Gastroesophageal sphincter (tissue), 3 donors: ENCODE results near the gene SEMA4A.
A peak's percentile ranks its signal among the peaks of the same experiment; 100 is the strongest.

Experiments
- EP300 ChIP-seq: sonication (generic); formaldehyde crosslinking; IDR thresholded peaks from one replicate; pipeline ENCODE4 v1.6.1; 2017; ENCODE audit warnings: antibody characterized with exemption, mild to moderate bottlenecking
- POLR2A ChIP-seq, 2 donors: fragments of 450-650 bp; IDR thresholded peaks; one replicate each; pipeline ENCODE4 v1.6.1; 2017; ENCODE audit warnings: antibody characterized with exemption in 2 of 2, mild to moderate bottlenecking in 2 of 2, moderate library complexity in 1 of 2
- POLR2AphosphoS5 ChIP-seq: sonication (generic); formaldehyde crosslinking; IDR thresholded peaks from one replicate; pipeline ENCODE4 v1.6.1; 2017; ENCODE audit warnings: antibody characterized with exemption
- TF ChIP-seq, protein P1 (sequence below), 4 experiments: fragments of 200-600 bp in 2 of 4; fragments of 450-650 bp in 2 of 4; sonication (generic) in 1 of 4; IDR thresholded peaks; one replicate each; pipeline ENCODE4 v1.5.1; 2017 to 2019; ENCODE audit warnings: antibody characterized with exemption in 4 of 4, mild to moderate bottlenecking in 2 of 4, moderate library complexity in 2 of 4

DNA sequence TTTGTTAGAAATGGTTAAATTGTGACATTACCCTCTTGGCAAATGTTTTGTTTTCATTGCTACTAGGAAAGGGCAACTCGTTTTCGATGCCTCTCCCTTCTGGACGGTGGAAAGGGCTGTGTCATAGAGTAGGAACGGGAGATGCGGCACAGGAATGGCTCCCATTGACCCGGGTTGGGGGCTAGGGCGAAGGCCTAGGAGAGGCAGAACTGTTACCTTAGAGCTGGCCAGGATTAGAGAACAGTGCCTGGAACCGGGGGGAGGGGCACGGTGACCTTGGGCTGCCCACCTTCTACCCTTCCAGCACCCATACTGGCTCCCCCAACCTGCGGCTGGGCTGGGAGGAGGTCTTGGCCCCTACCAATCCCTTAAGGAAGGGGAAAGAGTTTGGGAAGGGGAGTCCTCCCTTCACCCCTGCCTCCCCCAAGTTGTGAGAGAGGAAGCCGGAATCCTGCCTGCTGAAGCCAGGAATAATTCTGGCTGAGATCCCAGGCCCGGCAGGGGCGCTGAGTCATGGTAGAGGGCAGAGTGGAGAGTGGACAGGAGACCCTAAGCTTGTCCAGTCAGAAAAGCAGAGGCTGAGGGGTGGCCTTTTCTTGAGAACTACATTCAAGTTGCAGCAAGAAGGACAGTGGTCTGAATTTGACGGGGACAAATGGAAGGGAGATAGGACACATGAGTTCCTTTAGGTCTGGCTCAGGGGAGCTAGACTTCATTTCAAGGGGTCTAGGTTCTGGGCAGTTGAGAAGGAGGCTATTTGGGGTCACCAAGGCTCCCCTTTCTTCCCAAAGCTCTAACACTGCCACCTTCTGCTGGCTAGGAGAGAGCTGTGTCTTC is 30.6 kb upstream of the SEMA4A start:
- TF ChIP-seq POLR2AphosphoS5 (peak; percentile 91), POLR2A (IDR thresholded peaks at IDR 0.05) (peak; percentile 14 to 53), EP300 (no peak)
- TF ChIP-seq, protein P1, sequence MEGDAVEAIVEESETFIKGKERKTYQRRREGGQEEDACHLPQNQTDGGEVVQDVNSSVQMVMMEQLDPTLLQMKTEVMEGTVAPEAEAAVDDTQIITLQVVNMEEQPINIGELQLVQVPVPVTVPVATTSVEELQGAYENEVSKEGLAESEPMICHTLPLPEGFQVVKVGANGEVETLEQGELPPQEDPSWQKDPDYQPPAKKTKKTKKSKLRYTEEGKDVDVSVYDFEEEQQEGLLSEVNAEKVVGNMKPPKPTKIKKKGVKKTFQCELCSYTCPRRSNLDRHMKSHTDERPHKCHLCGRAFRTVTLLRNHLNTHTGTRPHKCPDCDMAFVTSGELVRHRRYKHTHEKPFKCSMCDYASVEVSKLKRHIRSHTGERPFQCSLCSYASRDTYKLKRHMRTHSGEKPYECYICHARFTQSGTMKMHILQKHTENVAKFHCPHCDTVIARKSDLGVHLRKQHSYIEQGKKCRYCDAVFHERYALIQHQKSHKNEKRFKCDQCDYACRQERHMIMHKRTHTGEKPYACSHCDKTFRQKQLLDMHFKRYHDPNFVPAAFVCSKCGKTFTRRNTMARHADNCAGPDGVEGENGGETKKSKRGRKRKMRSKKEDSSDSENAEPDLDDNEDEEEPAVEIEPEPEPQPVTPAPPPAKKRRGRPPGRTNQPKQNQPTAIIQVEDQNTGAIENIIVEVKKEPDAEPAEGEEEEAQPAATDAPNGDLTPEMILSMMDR (IDR thresholded peaks at IDR 0.05) = no peak
